NCI-H526 treated with DMSO at 0.1 percent for 48 hours (cell line): ENCODE data around the gene C16orf95.

Experiments
- DNase-seq: peaks from one replicate; lab custom pipeline; 2025; lab: John Stamatoyannopoulos, UW

The C16orf95 gene

GRCh38 chr16:87332150-87332549 lies 15.0 kb upstream of the C16orf95 start:
- DNase-seq = no peak

DNA sequence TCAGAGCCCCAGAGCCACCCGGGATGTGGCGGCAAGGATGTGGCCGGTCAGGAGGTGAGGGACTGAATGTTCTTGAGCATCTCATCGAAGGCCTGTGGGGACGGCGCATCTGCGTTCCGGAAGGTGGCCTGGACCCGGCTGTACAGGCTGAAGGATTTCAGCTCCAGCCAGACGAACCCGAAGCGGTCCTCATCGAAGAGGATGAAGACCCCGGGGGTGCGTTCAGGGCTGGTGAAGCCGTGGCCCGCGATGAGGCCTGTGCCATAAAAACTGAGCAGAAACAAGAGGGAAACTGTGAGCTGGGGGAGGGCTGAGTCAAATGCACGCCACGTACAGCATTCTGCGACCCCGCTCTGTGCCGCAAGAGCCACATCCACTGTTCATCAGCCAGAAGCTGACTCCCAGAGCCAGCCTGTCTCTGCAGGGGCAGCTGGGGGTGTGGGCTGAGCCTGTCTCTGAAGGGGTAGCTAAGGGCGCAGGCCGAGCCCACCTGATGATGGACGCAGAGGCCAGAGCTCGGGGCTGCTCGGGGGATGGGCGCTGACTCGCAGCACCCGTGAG lies 14.1 kb upstream of the C16orf95 start:
- DNase-seq = no peak

- DNase-seq = no peak
These were observed 13.5 kb upstream of the C16orf95 start for GRCh38 chr16:87330646-87331045.

DNA sequence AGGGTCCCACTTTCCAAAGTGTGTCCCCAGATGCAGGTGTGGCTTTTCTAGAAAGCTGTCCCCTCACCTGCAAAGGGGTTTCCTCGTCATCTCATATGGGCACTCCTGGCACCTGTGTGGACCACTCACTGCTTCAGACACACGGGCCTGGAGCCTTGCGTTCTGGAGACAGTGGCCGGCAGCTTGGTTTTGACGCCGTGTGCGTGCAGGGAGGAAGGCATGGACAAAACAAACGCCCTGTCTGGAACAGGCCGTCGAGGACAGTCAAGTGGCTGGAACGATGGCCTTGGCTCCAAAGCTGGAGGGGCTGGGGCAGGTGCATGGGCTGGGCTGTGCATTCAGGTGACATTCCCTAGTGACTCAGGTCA lies 13.0 kb upstream of the C16orf95 start:
- no peak for DNase-seq

GRCh38 chr16:87329436-87330256 lies 12.5 kb upstream of the C16orf95 start:
- DNase-seq = no peak

DNA sequence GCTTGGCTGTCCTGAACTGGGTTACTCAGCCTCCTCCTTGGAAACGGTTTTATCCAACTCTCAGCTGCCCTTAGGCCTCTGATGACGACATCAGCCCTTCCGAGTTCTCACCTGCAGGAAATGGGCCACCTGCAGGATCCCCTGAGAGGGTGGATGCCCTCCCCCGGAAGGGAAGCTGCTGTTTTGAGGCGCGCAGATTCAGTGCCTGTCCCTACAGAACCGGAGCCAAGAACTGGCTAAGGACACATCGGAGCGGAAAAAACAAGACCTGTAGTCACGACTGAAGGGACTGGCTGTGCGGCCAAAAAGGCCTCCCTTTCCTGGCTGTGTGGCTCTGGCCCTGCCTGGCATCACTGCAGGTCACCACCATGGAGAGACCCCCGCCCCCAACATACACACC lies 11.7 kb upstream of the C16orf95 start:
- DNase-seq = no peak

- DNase-seq = no peak
These were observed 10.8 kb upstream of the C16orf95 start for GRCh38 chr16:87327798-87328495.

DNA sequence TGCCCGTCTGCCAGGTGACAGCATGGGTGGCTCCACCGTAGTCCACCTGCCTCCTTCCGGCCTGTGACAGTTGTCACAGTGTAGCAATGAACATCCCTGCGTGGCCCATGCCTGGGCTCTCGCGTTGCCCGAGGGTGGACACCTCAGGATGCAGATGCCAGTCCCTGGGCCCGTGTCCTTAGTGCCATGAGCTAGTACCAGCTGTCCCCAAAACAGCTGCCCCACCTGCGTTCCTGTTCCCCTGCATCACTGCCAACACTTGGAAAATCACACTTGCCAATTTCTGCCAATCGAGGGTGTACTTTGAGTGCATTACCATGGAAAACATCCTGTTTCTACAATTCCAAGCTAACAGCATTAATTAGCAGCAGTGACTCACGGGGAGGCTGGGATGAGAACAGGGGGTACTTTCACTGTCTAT lies 9.0 kb upstream of the C16orf95 start:
- no peak for DNase-seq

DNA sequence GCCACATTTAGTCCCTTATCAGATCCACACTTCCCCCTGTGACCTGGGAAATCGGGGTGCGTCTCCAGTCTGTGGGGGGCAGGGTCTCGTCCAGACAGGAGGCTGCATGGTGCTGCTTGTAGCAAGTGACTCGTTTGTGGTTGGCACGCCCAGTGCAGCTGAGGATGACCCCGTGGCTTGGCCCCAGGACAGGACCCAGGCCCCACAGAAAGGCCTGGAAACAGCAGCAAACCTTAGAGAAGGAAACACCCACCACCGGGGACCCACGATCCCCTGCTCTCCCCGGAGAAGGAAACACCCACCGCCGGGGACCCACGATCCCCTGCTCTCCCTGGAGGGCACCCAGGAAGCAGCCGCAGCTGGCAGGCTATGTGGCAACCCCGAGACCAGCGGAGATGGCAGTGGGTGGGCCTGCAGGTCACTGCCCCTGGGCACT lies 8.2 kb upstream of the C16orf95 start:
- DNase-seq = no peak

DNA sequence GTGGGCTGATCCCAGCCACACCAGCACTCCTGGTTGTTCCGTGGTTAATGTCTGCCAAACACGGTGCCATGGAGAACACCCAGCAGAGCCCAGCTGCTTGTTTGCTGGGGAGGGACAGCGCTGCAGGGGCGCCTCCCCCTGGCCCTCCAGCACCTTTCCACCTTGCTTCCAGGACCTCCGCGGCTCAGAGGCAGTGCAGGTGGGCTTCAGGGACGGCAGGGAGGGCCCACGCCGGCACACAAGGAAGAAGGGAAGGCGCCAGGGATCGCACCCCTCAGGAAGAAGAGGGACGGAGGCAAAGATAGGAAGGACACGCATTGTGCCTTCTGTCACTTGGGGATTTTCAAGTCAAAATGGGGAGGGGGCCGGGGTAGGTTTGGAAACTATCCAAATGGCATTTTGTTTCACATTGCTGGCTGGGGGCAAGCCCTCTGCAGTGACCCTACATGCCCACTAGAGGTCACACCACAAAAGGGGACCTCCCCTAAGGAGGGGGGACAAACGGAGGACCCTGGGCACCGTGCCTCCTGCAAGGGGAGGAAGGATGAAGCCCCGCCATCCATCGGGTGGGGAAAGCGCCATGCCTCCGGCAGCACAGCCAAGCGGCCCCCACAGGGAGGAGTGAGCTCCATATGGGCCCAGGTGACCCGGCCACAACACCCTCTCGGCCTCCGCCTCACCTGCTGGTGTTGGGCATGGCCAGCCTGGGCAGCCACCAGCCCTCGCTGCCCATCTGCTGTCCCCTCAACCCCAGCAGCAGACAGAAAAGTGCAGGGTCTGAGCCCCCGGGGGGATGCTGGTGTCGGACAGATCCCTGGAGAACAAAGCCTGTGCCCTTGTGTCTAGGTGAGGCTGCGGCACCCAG lies 7.5 kb upstream of the C16orf95 start:
- DNase-seq = no peak

GRCh38 chr16:87323727-87324410 lies 6.7 kb upstream of the C16orf95 start:
- no peak for DNase-seq

- no peak for DNase-seq
These were observed 5.9 kb upstream of the C16orf95 start for GRCh38 chr16:87322833-87323726.

- DNase-seq = no peak
These were observed 5.2 kb upstream of the C16orf95 start for GRCh38 chr16:87322360-87322759.

GRCh38 chr16:87321336-87322107 lies 4.3 kb upstream of the C16orf95 start:
- DNase-seq = no peak

DNA sequence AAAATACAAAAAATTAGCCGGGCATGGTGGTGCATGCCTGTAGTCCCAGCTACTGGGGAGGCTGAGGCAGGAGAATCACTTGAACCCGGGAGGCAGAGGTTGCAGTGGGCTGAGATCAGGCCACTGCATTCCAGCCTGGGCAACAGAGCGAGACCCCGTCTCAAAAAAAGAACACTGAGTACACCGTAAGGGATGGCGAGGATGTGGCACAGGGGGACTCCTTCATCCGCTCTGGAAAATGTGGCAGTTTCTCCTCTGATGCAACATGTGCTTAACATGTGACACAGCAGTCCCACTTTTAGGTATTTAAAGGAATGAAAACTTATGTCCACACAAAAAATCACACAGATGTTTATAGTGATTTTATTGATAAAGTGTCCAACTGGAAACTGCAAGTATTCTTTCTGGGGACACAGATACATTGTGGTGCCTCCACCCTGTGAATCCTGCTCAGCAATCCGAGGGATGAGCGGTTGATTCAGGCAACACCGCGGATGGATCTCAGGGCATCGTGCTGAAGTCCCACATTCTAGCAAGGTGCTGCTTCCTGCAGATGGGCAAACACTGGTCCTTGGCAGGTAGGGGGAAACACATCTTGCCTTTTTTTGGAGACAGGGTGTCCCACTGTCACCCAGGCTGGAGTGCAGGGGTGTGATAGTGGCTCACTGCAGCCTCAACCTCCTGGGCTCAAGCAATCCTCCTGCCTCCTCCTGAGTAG lies 3.5 kb upstream of the C16orf95 start:
- no peak for DNase-seq

DNA sequence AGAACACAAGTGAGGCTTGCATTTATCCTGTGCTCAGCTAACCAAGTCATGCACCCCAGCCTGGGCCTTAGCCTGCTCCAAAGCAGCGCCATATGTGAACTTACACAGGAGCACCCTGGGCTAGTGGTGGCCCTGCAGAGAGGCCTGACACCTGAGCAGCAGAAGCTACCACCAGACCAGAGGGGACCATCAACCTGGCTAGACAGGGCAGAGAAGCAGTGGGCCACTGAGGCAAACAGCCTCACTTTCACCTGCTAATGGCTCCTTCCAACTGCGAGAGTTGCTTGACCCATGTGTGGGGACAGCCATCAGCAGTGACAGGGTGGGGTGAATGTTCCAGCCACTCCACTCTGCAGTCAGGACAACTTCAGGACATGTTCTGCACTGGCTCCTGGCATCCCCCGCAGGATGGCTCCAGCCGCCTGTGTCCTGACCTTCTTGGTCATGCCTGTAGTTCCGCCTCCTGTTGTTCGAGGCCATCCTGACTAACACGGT lies 2.9 kb upstream of the C16orf95 start:
- no peak for DNase-seq

- DNase-seq = no peak
These were observed 1.8 kb upstream of the C16orf95 start for GRCh38 chr16:87319011-87319410.

GRCh38 chr16:87317750-87318644 lies 805 bp upstream of the C16orf95 start:
- no peak for DNase-seq
